Keratinocyte (primary cell): Measurements from ENCODE around the gene HAUS8. TPM values are rescaled to one million over a fixed set of nuclear protein-coding genes. Genes with fewer than 3 reads are reported as not detected.

Experiments used
- DNase-seq: peaks from one replicate; pipeline ENCODE4 v3.0.0-alpha.2; 2011; ENCODE audit warnings: low read depth, missing footprints, low spot score
- FAIRE-seq: peaks from 2 replicates; lab custom pipeline; 2011; peaks lifted over from hg19 to GRCh38; lab: Jason Lieb, UNC
- H2AFZ ChIP-seq: 2 replicates; pipeline ENCODE4 v1.6.0; 2012; ENCODE audit warnings: low read length, control low read depth, inconsistent platforms; ENCODE audit not compliant: control insufficient read depth
- H3K27ac ChIP-seq: 2 replicates; pipeline ENCODE4 v1.5.1; 2011; ENCODE audit warnings: low read length; ENCODE audit not compliant: control insufficient read depth, insufficient read depth
- H3K27me3 ChIP-seq: 3 replicates; pipeline ENCODE4 v1.6.0; 2011; ENCODE audit warnings: low read length; ENCODE audit not compliant: control insufficient read depth, insufficient read depth; ENCODE audit errors: extremely low read depth
- H3K36me3 ChIP-seq, 2 experiments: 2 replicates in 1 of 2; 3 replicates in 1 of 2; pipeline ENCODE4 v1.5.1; 2011; ENCODE audit warnings: low read length in 2 of 2, mild to moderate bottlenecking in 1 of 2; ENCODE audit not compliant: control insufficient read depth in 2 of 2, insufficient read depth in 2 of 2; ENCODE audit errors: extremely low read depth in 1 of 2
- H3K4me1 ChIP-seq: 3 replicates; pipeline ENCODE4 v1.5.1; 2011; ENCODE audit warnings: low read length; ENCODE audit not compliant: control insufficient read depth, insufficient read depth; ENCODE audit errors: extremely low read depth
- H3K4me2 ChIP-seq: 3 replicates; pipeline ENCODE4 v1.6.0; 2011; ENCODE audit warnings: low read depth, low read length; ENCODE audit not compliant: control insufficient read depth, insufficient read depth; ENCODE audit errors: extremely low read depth
- H3K4me3 ChIP-seq, 3 experiments: fragments of 200-600 bp in 1 of 3; sonication (generic) in 1 of 3; 2 replicates in 2 of 3; 3 replicates in 1 of 3; pipeline ENCODE4 v1.5.1; 2011 to 2016; ENCODE audit warnings: low read length in 3 of 3, mild to moderate bottlenecking in 3 of 3, control low read depth in 2 of 3, inconsistent platforms in 1 of 3, low read depth in 1 of 3, mixed read lengths in 1 of 3, mixed run types in 1 of 3, moderate library complexity in 1 of 3; ENCODE audit not compliant: control insufficient read depth in 2 of 3, insufficient read depth in 2 of 3; ENCODE audit errors: extremely low read depth in 1 of 3
- H3K79me2 ChIP-seq: 2 replicates; pipeline ENCODE4 v1.6.0; 2012; ENCODE audit warnings: low read length; ENCODE audit not compliant: control insufficient read depth, insufficient read depth
- H3K9ac ChIP-seq: 3 replicates; pipeline ENCODE4 v1.6.0; 2011; ENCODE audit warnings: low read length; ENCODE audit not compliant: control insufficient read depth, insufficient read depth; ENCODE audit errors: extremely low read depth
- H3K9me1 ChIP-seq: 3 replicates; pipeline ENCODE4 v1.6.0; 2011; ENCODE audit warnings: low read length; ENCODE audit not compliant: control insufficient read depth, insufficient read depth; ENCODE audit errors: extremely low read depth
- H3K9me3 ChIP-seq: 2 replicates; pipeline ENCODE4 v1.5.1; 2012; ENCODE audit warnings: low read depth, low read length; ENCODE audit not compliant: control insufficient read depth
- H4K20me1 ChIP-seq: 3 replicates; pipeline ENCODE4 v1.6.0; 2011; ENCODE audit warnings: low read length; ENCODE audit not compliant: control insufficient read depth, insufficient read depth; ENCODE audit errors: extremely low read depth
- CTCF ChIP-seq, 3 experiments: IDR thresholded peaks in 1 of 3; conservative IDR thresholded peaks in 1 of 3; optimal IDR thresholded peaks in 1 of 3; 2 replicates in 2 of 3; 3 replicates in 1 of 3; pipeline versions ENCODE3 to v1.5.1; 2011; ENCODE audit warnings: low read length in 3 of 3, mild to moderate bottlenecking in 3 of 3, moderate library complexity in 2 of 3, control low read depth in 1 of 3, inconsistent platforms in 1 of 3; ENCODE audit not compliant: insufficient read depth in 2 of 3; ENCODE audit errors: extremely low read depth in 1 of 3
- EZH2 ChIP-seq: IDR thresholded peaks from one replicate; pipeline ENCODE4 v1.6.1; 2012; ENCODE audit warnings: inconsistent platforms, mild to moderate bottlenecking, low read length, moderate library complexity
- dilution Hi-C: fragments of 300-500 bp; cut with MboI; formaldehyde crosslinking; loops from one replicate; pipeline ENCODE4 v1.7.0; 2020; ENCODE audit warnings: low sequenced_read_pairs; ENCODE audit not compliant: extremely low pct_ligation_motif_present
- polyA plus RNA-seq, 5 experiments: library from polyadenylated mRNA; depleted of rRNA in 3 of 5; stranded (reverse) in 3 of 5; stranded (forward) in 1 of 5; unstranded in 1 of 5; fragments of >200 nt; gene quantifications; 1 replicate in 1 of 5; 2 replicates in 3 of 5; 3 replicates in 1 of 5; pipeline versions ENCODE4 v1.2.1 to v1.2.3, GENCODE V29; 2011 to 2012; ENCODE audit warnings: missing spikeins in 2 of 5, low read depth in 1 of 5, low replicate concordance in 1 of 5

The HAUS8 gene
- polyA plus RNA-seq, 1 donor (not counting 4 experiments of a cell fraction or from before 2014, with no cell fraction given), result 8.1 TPM

GRCh38 chr19:17098326-17098725 is 23.1 kb upstream of the HAUS8 start:
- Histone ChIP-seq H3K36me3 (peaks cover 13 to 17% of the 10 kb centered on the region in 2 experiments), H3K4me2 (no peak overlapping the region), H3K9me3 (no peaks in the 10 kb centered on the region), H3K4me1 (no peaks in the 10 kb centered on the region), H4K20me1 (no peaks in the 10 kb centered on the region), H3K4me3 (no peak overlapping the region), H3K9me1 (no peaks in the 10 kb centered on the region), H2AFZ (no peak overlapping the region), H3K79me2 (peaks cover 61% of the 10 kb centered on the region), H3K27me3 (no peaks in the 10 kb centered on the region), H3K27ac (no peak overlapping the region), H3K9ac (no peak overlapping the region)
- DNase-seq (no peak), FAIRE-seq (no peak)
- TF ChIP-seq CTCF (optimal IDR thresholded peaks at IDR 0.05 in 1 of 3, IDR thresholded peaks at IDR 0.05 in 1 of 3, conservative IDR thresholded peaks at IDR 0.05 in 1 of 3; ENCODE audit: extremely low read depth in 1 of 3, insufficient read depth in 2 of 3, low read length in 3 of 3) (no peak), EZH2 (no peak)
- dilution Hi-C loops, result no loop called here

- Histone ChIP-seq H3K4me3 (no peak overlapping the region), H3K36me3 (peaks cover 11 to 12% of the 10 kb centered on the region in 2 experiments), H3K4me1 (no peaks in the 10 kb centered on the region), H3K9me3 (no peaks in the 10 kb centered on the region), H3K79me2 (peaks cover 67% of the 10 kb centered on the region), H2AFZ (no peak overlapping the region), H3K27me3 (no peaks in the 10 kb centered on the region), H4K20me1 (no peaks in the 10 kb centered on the region), H3K9ac (no peak overlapping the region), H3K27ac (no peak overlapping the region), H3K9me1 (peaks cover 2% of the 10 kb centered on the region), H3K4me2 (no peak overlapping the region)
- dilution Hi-C loops, result no loop called here
- TF ChIP-seq CTCF (optimal IDR thresholded peaks at IDR 0.05 in 1 of 3, IDR thresholded peaks at IDR 0.05 in 1 of 3, conservative IDR thresholded peaks at IDR 0.05 in 1 of 3; ENCODE audit: extremely low read depth in 1 of 3, insufficient read depth in 2 of 3, low read length in 3 of 3), result no peak
- no peak for TF ChIP-seq EZH2
- DNase-seq, result no peak
- no peak for FAIRE-seq
Measured at GRCh38 chr19:17097593-17098126, 22.4 kb upstream of the HAUS8 start.
